OCI-LY1 (cell line): ENCODE data around the gene UBAP2L.

Experiments used
- H2AFZ ChIP-seq: fragments of 200-600 bp; sonication (generic), shearing (Covaris generic); 2 replicates; pipeline ENCODE4 v1.6.0; 2014; ENCODE audit warnings: antibody characterized with exemption, mild to moderate bottlenecking, low read length
- H3F3A ChIP-seq: fragments of 200-600 bp; sonication (generic), shearing (Covaris generic); 2 replicates; pipeline ENCODE4 v1.6.0; 2014; ENCODE audit warnings: mild to moderate bottlenecking, antibody characterized with exemption, low read length, moderate library complexity; ENCODE audit not compliant: insufficient read depth
- H3K27ac ChIP-seq: fragments of 200-600 bp; sonication (generic); 2 replicates; pipeline ENCODE4 v1.5.1; 2014; ENCODE audit warnings: low read length, mixed run types, mild to moderate bottlenecking, low read depth; ENCODE audit not compliant: poor library complexity, severe bottlenecking
- H3K27me3 ChIP-seq: fragments of 200-600 bp; sonication (generic); 2 replicates; pipeline ENCODE4 v1.6.0; 2014; ENCODE audit warnings: antibody characterized with exemption, mild to moderate bottlenecking, low read length, moderate library complexity; ENCODE audit not compliant: insufficient read depth
- H3K36me3 ChIP-seq: fragments of 200-600 bp; sonication (generic); 2 replicates; pipeline ENCODE4 v1.6.1; 2014; ENCODE audit warnings: mild to moderate bottlenecking, antibody characterized with exemption, low read length, moderate library complexity, mixed read lengths; ENCODE audit not compliant: insufficient read depth
- H3K4me1 ChIP-seq: fragments of 200-600 bp; sonication (generic); 2 replicates; pipeline ENCODE4 v1.5.1; 2014; ENCODE audit warnings: mild to moderate bottlenecking, low read length, moderate library complexity; ENCODE audit not compliant: insufficient read depth, severe bottlenecking
- H3K4me2 ChIP-seq: fragments of 200-600 bp; sonication (generic), shearing (Covaris generic); 2 replicates; pipeline ENCODE4 v1.6.1; 2014; ENCODE audit warnings: low read length
- H3K4me3 ChIP-seq: fragments of 200-600 bp; sonication (generic); 2 replicates; pipeline ENCODE4 v1.5.1; 2014; ENCODE audit warnings: low read length, low read depth, mild to moderate bottlenecking, mixed read lengths; ENCODE audit not compliant: poor library complexity, severe bottlenecking
- H3K79me2 ChIP-seq: fragments of 200-600 bp; shearing (Covaris generic); 2 replicates; pipeline ENCODE4 v1.6.1; 2016; ENCODE audit warnings: mixed run types, low read length, mixed read lengths; ENCODE audit not compliant: insufficient read depth
- H3K9ac ChIP-seq: fragments of 200-600 bp; sonication (generic), shearing (Covaris generic); 2 replicates; pipeline ENCODE4 v1.6.1; 2014; ENCODE audit warnings: mild to moderate bottlenecking, low read length, mixed read lengths
- H3K9me2 ChIP-seq: fragments of 200-600 bp; sonication (generic), shearing (Covaris generic); 2 replicates; pipeline ENCODE4 v1.6.1; 2014; ENCODE audit warnings: low read depth, mild to moderate bottlenecking, low read length, mixed read lengths
- H3K9me3 ChIP-seq: fragments of 200-600 bp; shearing (Covaris generic); 2 replicates; pipeline ENCODE4 v1.6.1; 2014; ENCODE audit warnings: low read length, mixed read lengths
- H4K20me1 ChIP-seq: fragments of 200-600 bp; sonication (generic), shearing (Covaris generic); 2 replicates; pipeline ENCODE4 v1.6.0; 2016; ENCODE audit warnings: mild to moderate bottlenecking, low read length; ENCODE audit not compliant: insufficient read depth
- CTCF ChIP-seq: fragments of 200-600 bp; sonication (generic), shearing (Covaris generic); IDR thresholded peaks from 2 replicates; pipeline ENCODE4 v1.5.1; 2017; ENCODE audit warnings: mild to moderate bottlenecking, antibody characterized with exemption, low read length, moderate library complexity, mixed read lengths
- EZH2 ChIP-seq: fragments of 200-600 bp; sonication (generic), shearing (Covaris generic); IDR thresholded peaks from 2 replicates; pipeline ENCODE4 v1.8.0; 2017; ENCODE audit warnings: borderline replicate concordance, mixed run types, mild to moderate bottlenecking, antibody characterized with exemption, low read length, moderate library complexity, mixed read lengths

The UBAP2L gene

GRCh38 chr1:154239491-154239890 is 18.7 kb downstream of the UBAP2L start:
- Histone ChIP-seq H3F3A (no peaks in the 10 kb centered on the region), H3K4me3 (no peak overlapping the region), H3K9ac (no peak overlapping the region), H3K9me3 (no peaks in the 10 kb centered on the region), H4K20me1 (0 out of 2 replicates have a peak, but pooled peaks cover 3% of the 10 kb centered on the region), H3K79me2 (peaks cover 19% of the 10 kb centered on the region), H3K27me3 (no peaks in the 10 kb centered on the region), H3K4me2 (no peak overlapping the region), H2AFZ (no peak overlapping the region), H3K27ac (no peak overlapping the region), H3K36me3 (peaks cover 100% of the 10 kb centered on the region), H3K4me1 (no peaks in the 10 kb centered on the region), H3K9me2 (no peaks in the 10 kb centered on the region)
- TF ChIP-seq CTCF = no peak
- TF ChIP-seq EZH2 = no peak

- H3K9ac ChIP-seq = no peak overlapping the region
- no peak for TF ChIP-seq CTCF
- no peak for TF ChIP-seq EZH2
- H3K36me3 ChIP-seq = peaks cover 100% of the 10 kb centered on the region
- H3K9me3 ChIP-seq = no peaks in the 10 kb centered on the region
- no peaks in the 10 kb centered on the region for H3K9me2 ChIP-seq
- H3K4me1 ChIP-seq = no peaks in the 10 kb centered on the region
- H3K4me3 ChIP-seq = no peak overlapping the region
- H3K27me3 ChIP-seq = no peaks in the 10 kb centered on the region
- no peaks in the 10 kb centered on the region for H3F3A ChIP-seq
- H2AFZ ChIP-seq = no peak overlapping the region
- no peak overlapping the region for H3K27ac ChIP-seq
- peaks cover 19% of the 10 kb centered on the region for H3K79me2 ChIP-seq
- no peak overlapping the region for H3K4me2 ChIP-seq
- H4K20me1 ChIP-seq = 0 out of 2 replicates have a peak, but pooled peaks cover 3% of the 10 kb centered on the region
Measured at GRCh38 chr1:154240294-154240833, 19.6 kb downstream of the UBAP2L start.

- no peak overlapping the region for H2AFZ ChIP-seq
- H3K79me2 ChIP-seq = peaks cover 19% of the 10 kb centered on the region
- H3K9me3 ChIP-seq = no peaks in the 10 kb centered on the region
- no peak overlapping the region for H3K27ac ChIP-seq
- H3K4me1 ChIP-seq = no peaks in the 10 kb centered on the region
- no peak overlapping the region for H3K4me2 ChIP-seq
- H3K36me3 ChIP-seq = peaks cover 99% of the 10 kb centered on the region
- H3F3A ChIP-seq = no peaks in the 10 kb centered on the region
- H3K9me2 ChIP-seq = no peaks in the 10 kb centered on the region
- no peak overlapping the region for H3K4me3 ChIP-seq
- 0 out of 2 replicates have a peak, but pooled peaks cover 3% of the 10 kb centered on the region for H4K20me1 ChIP-seq
- no peaks in the 10 kb centered on the region for H3K27me3 ChIP-seq
- TF ChIP-seq EZH2 (no peak), CTCF (no peak)
- H3K9ac ChIP-seq = no peak overlapping the region
Measured at GRCh38 chr1:154241703-154242351, 21.1 kb downstream of the UBAP2L start.
